ENCODE results near the gene WDFY3.

DNA sequence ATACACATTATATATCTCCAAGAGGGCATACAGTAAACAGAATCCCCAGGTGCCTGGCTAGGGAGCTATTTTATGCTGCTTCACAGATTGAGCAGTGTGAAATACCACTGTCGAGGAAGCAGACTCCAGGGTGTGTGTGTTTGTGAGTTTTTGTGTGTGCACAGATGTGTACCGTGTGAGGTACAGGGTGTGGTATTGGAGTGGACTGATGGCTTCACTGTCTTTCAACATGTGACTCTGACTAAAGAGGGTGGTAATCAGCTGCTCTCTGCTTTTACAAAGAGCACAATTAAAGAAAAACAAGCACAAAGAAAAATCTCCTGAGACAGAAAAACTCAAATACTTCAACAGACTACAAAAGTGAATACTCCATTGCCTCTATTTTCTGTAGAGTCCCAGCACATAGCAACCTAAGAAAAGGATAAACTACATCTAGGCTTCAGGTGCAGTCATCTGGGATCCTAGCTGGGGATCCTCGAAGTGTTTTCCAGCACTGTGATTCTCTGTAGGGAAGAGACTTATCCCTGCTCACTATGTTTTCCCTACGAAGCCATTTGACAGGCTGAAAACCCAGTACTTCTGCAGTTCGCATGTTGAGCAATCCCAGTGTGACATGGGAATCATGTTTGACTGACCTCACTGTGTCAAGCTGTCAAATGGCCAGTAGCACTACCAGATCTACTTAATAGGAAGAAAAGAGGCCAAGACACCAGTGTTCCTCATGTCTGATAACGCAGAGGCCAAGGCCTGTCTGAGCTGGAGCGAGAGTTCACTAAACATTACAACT is 283.2 kb downstream of the WDFY3 start:
- TF ChIP-seq FOXK2 (IDR thresholded peaks at IDR 0.05) (no peak), BHLHE40 (IDR thresholded peaks at IDR 0.05; ENCODE audit: borderline replicate concordance) (no peak), FOXM1 (IDR thresholded peaks at IDR 0.05; ENCODE audit: borderline replicate concordance) (no peak), SP1 (IDR thresholded peaks at IDR 0.05) (no peak), L3MBTL2 (conservative IDR thresholded peaks at IDR 0.05) (no peak), ELF4 (IDR thresholded peaks at IDR 0.05) (no peak), SUZ12 (IDR thresholded peaks at IDR 0.05) (no peak), NFRKB (IDR thresholded peaks at IDR 0.05) (no peak), FOXA1 (IDR thresholded peaks at IDR 0.05) (no peak), HDGF (IDR thresholded peaks at IDR 0.05; ENCODE audit: borderline replicate concordance) (no peak), PKNOX1 (IDR thresholded peaks at IDR 0.05) (no peak), CTBP1 (IDR thresholded peaks at IDR 0.05; ENCODE audit: borderline replicate concordance) (no peak)
